GM21360 (cell line): ENCODE results near the gene UBP1.
"Not testable (repeated sequence)": the region's sequence is repeated elsewhere in the genome, so short reads cannot be mapped to it uniquely, and the experiment has no call there.

Experiments used
- ATAC-seq: cut with Tn5 transposase; IDR thresholded peaks from one replicate; pipeline ENCODE4 v1.9.1; 2021; ENCODE audit warnings: mild to moderate bottlenecking, moderate library complexity; ENCODE audit not compliant: unreplicated experiment

The UBP1 gene

GRCh38 chr3:33338936-33339465 is 101.2 kb downstream of the UBP1 start:
- not testable (repeated sequence) for ATAC-seq
